Measurements from ENCODE around the gene MMP12.
"Not testable (repeated sequence)": the region's sequence is repeated elsewhere in the genome, so short reads cannot be mapped to it uniquely, and the experiment has no call there.

The MMP12 gene

DNA sequence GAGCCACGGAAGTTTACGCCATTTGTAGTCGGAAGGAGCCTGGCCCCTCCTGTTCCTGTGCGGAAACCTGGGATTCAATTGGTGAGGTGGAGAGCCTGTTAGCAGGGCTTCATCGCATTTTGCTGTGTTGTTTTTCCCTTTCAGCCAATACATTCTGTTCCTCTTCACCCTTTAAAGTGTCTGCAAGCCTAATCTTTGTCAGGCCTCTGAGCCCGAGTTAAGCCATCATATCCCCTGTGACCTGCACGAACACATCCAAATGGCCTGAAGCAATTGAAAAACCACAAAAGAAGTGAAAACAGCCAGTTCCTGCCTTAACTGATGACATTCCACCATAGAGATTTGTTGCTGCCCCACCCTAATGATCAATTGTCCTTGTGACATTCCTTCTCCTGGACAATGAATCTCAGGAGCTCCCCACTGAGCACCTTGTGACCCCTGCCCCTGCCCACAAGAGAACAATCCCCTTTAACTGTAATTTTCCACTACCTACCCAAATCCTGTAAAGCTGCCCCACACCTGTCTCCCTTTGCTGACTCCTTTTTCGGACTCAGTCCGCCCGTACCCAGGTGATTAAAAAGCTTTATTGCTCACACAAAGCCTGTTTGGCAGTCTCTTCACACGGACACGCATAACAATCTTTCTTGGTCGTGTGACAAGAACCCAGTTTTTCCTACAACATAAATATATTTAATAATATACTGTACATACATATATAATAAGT is 37.1 kb upstream of the MMP12 start:
- H3K4me3 ChIP-seq (ENCODE audit: low read depth, low read length) = no peak overlapping the region
- TF ChIP-seq, protein P1, sequence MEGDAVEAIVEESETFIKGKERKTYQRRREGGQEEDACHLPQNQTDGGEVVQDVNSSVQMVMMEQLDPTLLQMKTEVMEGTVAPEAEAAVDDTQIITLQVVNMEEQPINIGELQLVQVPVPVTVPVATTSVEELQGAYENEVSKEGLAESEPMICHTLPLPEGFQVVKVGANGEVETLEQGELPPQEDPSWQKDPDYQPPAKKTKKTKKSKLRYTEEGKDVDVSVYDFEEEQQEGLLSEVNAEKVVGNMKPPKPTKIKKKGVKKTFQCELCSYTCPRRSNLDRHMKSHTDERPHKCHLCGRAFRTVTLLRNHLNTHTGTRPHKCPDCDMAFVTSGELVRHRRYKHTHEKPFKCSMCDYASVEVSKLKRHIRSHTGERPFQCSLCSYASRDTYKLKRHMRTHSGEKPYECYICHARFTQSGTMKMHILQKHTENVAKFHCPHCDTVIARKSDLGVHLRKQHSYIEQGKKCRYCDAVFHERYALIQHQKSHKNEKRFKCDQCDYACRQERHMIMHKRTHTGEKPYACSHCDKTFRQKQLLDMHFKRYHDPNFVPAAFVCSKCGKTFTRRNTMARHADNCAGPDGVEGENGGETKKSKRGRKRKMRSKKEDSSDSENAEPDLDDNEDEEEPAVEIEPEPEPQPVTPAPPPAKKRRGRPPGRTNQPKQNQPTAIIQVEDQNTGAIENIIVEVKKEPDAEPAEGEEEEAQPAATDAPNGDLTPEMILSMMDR (IDR thresholded peaks at IDR 0.05; ENCODE audit: low read depth, low read length) = no peak

DNA sequence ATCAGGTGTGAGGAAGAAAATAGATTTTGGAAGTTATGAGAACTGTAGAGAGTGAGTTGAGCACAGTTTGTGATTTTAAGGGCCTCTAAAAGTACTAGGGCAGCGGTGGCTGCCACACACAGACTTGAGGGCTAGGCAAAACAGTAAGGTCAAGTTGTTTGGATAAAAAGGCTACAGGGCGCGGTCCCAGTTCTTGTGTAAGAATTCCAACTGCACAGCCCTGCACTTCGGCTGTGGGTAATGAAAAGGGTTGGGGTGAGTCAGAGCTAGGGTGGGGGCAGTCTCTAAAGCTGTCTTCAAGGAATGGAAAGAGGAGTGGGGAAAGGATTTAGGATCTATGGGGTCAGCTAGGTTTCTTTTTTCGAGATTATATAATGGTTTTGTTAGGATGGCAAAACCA is 31.1 kb upstream of the MMP12 start:
- H3K4me3 ChIP-seq (ENCODE audit: low read depth, low read length) = not testable (repeated sequence)

DNA sequence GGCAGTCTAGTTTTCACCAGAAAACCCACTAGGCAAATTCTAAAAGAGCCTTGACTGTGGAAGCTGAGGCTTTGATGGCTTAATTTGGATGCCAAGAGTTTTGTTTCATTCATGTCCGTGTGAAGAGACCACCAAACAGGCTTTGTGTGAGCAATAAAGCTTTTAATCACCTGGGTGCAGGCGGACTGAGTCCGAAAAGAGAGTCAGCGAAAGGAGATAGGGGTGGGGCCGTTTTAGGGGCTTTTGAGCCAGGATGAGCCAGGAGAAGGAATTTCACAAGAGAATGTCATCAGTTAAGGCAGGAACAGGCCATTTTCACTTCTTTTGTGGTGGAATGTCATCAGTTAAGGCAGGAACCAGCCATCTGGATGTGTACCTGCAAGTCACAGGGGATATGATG is 29.1 kb upstream of the MMP12 start:
- not testable (repeated sequence) for H3K4me3 ChIP-seq (ENCODE audit: low read depth, low read length)

DNA sequence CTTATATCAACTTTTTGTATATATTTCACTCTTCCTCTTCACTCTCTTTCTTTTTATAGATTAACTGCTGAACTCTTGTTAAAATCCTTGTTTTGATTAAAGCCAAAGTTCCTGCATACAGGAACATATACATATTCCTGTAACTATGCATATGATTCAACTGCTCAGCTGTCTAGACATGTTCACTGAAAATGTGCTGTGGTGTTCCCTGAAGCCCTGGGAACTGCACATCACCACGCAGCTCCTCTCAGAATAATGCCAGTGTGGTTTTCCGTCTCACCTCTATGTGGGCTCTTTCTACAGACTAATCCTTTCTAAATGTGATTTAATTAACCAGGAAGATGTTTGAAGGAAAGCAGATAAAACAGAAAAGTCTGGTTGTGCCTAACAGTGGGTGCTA is 25.6 kb upstream of the MMP12 start:
- TF ChIP-seq, protein P1 (IDR thresholded peaks at IDR 0.05; ENCODE audit: low read depth, low read length) = no peak
- H3K4me3 ChIP-seq (ENCODE audit: low read depth, low read length) = no peak overlapping the region

DNA sequence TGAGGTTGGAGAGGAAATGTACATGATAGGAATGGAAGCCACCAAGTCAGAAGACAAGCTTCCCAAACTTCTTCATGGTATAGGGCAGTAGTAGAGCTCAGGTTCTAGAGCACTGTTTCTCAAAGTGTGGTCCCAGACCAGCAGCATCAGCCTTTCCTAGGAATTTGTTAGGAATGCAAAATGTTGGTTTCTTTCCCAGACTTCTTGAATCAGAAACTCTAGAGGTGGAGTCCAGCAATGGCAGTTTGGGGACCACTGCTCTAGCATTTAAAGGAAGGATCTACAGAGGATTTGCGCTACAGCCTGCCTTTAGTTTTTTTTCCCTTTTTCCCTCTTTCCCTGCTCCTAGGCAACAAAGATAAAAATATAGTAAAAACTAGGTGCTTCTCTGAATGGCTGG is 17.0 kb upstream of the MMP12 start:
- H3K4me3 ChIP-seq (ENCODE audit: low read depth, low read length) = no peak overlapping the region
- TF ChIP-seq, protein P1 (IDR thresholded peaks at IDR 0.05; ENCODE audit: low read depth, low read length) = no peak

DNA sequence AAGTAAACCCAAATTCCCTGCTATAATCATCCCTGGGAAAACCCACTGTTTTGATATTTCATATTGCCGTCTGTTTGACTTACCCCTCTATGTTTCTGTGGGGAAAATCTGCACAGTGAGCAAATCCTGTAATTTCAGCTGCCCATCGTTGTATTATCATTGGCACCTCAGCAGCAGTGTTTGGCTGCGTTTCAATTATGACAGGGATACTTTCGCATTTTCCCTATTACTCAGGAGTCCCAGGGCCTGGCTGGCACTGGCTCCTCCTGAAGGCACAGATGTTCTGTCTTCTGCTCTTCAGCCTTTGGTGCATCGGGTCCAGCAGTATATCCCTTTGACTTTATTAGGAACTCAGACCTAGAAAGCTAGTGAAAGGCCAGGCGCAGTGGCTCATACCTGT is 12.2 kb upstream of the MMP12 start:
- TF ChIP-seq, protein P1 (IDR thresholded peaks at IDR 0.05; ENCODE audit: low read depth, low read length) = no peak
- no peak overlapping the region for H3K4me3 ChIP-seq (ENCODE audit: low read depth, low read length)

DNA sequence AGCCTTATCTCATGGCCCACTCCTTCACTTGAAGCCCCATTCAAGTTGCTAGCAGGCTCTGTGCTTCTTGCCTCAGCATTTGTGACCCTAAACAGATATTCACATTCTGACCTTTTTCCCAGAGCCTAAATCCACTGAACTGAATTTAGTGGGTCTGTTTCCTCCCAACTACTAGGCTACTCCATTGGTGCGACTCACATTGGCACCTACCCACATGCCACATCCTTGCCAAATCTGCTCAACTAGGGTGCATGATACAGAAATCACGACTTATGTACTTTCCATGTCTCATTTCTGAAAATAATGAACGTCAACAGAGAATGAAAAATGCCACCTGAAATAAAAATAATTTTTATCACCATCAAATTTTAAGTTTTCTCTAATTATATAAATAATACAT is 8.4 kb upstream of the MMP12 start:
- TF ChIP-seq, protein P1 (IDR thresholded peaks at IDR 0.05; ENCODE audit: low read depth, low read length) = no peak

DNA sequence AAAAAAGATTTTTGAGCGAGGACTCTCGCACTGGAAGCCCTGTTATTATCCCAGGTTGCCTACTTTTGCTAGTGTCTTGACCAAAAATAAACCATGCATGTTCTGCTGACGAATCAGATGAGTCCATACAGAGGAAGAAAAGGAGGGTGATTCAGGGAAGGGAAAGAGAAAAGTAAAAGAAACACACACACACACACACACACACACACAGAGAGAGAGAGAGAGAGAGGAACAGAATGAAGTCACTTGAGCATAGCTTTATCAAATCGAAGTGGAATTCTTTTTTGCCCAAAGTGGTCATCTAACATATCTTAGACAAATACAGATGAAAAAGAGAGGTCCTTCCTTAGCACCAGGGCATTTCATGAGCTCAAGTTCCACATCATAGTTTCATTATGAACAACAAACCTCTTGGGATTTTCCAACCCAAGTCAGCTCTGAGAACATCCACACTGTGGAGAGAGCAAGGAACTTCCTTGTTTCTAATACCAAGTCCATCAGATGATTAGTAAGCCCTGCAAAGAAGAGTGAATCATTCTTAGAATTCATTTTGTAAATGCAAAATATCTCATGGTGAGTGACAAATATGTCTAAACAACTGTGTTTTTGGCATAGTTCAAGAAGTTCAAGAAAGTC is 7.7 kb upstream of the MMP12 start:
- TF ChIP-seq, protein P1 (IDR thresholded peaks at IDR 0.05; ENCODE audit: low read depth, low read length) = no peak
- H3K4me3 ChIP-seq (ENCODE audit: low read depth, low read length) = no peak overlapping the region

More for the DNA sequence above, 8.4 kb upstream of the MMP12 start:
- no peak overlapping the region for H3K4me3 ChIP-seq (ENCODE audit: low read depth, low read length)
